Uterus (tissue), 4 donors: ENCODE data around the gene MLC1. TPM values are rescaled to one million over a fixed set of nuclear protein-coding genes. Genes with fewer than 3 reads are reported as not detected.

Source experiments
- DNase-seq, 2 donors: peaks; one replicate each; pipeline ENCODE4 v3.0.0-alpha.2; 2019 to 2020
- H3K27ac ChIP-seq, 2 donors: fragments of 200-600 bp; sonication (generic); 1 replicate in 1 of 2; 2 replicates in 1 of 2; pipeline ENCODE4 v1.5.1; 2016 to 2018
- H3K27me3 ChIP-seq, 2 donors: fragments of 200-600 bp; sonication (generic); one replicate each; pipeline ENCODE4 v1.5.1; 2018 to 2019; ENCODE audit warnings: control low read depth in 1 of 2
- H3K36me3 ChIP-seq, 2 donors: fragments of 200-600 bp; sonication (generic); one replicate each; pipeline ENCODE4 v1.5.1; 2019; ENCODE audit warnings: control low read depth in 1 of 2
- H3K4me1 ChIP-seq, 2 donors: fragments of 200-600 bp; sonication (generic); one replicate each; pipeline ENCODE4 v1.5.1; 2018 to 2019; ENCODE audit warnings: control low read depth in 1 of 2
- H3K4me3 ChIP-seq, 2 donors: fragments of 200-600 bp; sonication (generic); 1 replicate in 1 of 2; 2 replicates in 1 of 2; pipeline ENCODE4 v1.5.1; 2018 to 2019; ENCODE audit warnings: mild to moderate bottlenecking in 1 of 2
- H3K9me3 ChIP-seq, 2 donors: fragments of 200-600 bp; sonication (generic); one replicate each; pipeline ENCODE4 v1.5.1; 2019; ENCODE audit warnings: control low read depth in 1 of 2
- CTCF ChIP-seq, 4 experiments: fragments of 200-600 bp in 2 of 4; fragments of 450-650 bp in 2 of 4; sonication (generic) in 2 of 4; IDR thresholded peaks; one replicate each; pipeline ENCODE4 v1.5.1; 2016 to 2019; ENCODE audit warnings: antibody characterized with exemption in 4 of 4, mild to moderate bottlenecking in 2 of 4, moderate library complexity in 1 of 4
- POLR2A ChIP-seq, 2 donors: fragments of 450-650 bp; IDR thresholded peaks; one replicate each; pipeline ENCODE4 v1.6.1; 2016; ENCODE audit warnings: antibody characterized with exemption in 2 of 2, mild to moderate bottlenecking in 1 of 2, moderate library complexity in 1 of 2
- intact Hi-C: fragments of 100-400 bp; cut with DNase I; formaldehyde crosslinking; loops from one replicate; pipeline ENCODE4 v1.15.1; 2023; ENCODE audit warnings: low total_unique reads
- total RNA-seq, 4 donors: library from RNA; depleted of rRNA in 3 of 4; stranded (reverse); fragments of >200 nt in 3 of 4; gene quantifications; one replicate each; pipeline versions ENCODE4 v1.1.0 to v1.2.4, GENCODE V29; 2014 to 2023
- donor health status: DM: yes; HTN: yes; CAD: no.

The MLC1 gene
- total RNA-seq, 4 donors from 2014 or later: 0.29 to 1.9 (median 0.40) TPM; not detected in 1

- no peaks in the 10 kb centered on the region for H3K9me3 ChIP-seq
- no peaks in the 10 kb centered on the region for H3K27me3 ChIP-seq
- DNase-seq: no peak
- no peak overlapping the region for H3K4me3 ChIP-seq
- TF ChIP-seq CTCF (IDR thresholded peaks at IDR 0.05): no peak
- TF ChIP-seq POLR2A (IDR thresholded peaks at IDR 0.05): no peak
- H3K27ac ChIP-seq: no peak overlapping the region
- H3K4me1 ChIP-seq: no peaks in the 10 kb centered on the region
- H3K36me3 ChIP-seq: no peaks in the 10 kb centered on the region
- intact Hi-C loops: no loop called here
Observed at GRCh38 chr22:50104141-50104544, 18.9 kb upstream of the MLC1 start.

- intact Hi-C loops: no loop called here
- Histone ChIP-seq H3K36me3 (no peaks in the 10 kb centered on the region), H3K27ac (no peak overlapping the region), H3K9me3 (no peaks in the 10 kb centered on the region), H3K27me3 (no peaks in the 10 kb centered on the region), H3K4me1 (no peaks in the 10 kb centered on the region), H3K4me3 (no peak overlapping the region)
- TF ChIP-seq POLR2A (IDR thresholded peaks at IDR 0.05) (no peak), CTCF (IDR thresholded peaks at IDR 0.05) (no peak)
- no peak for DNase-seq
Observed at GRCh38 chr22:50102946-50103345, 17.7 kb upstream of the MLC1 start.

GRCh38 chr22:50101870-50102565 is 16.8 kb upstream of the MLC1 start:
- Histone ChIP-seq H3K27me3 (no peaks in the 10 kb centered on the region), H3K4me1 (no peaks in the 10 kb centered on the region), H3K9me3 (no peaks in the 10 kb centered on the region), H3K4me3 (no peak overlapping the region), H3K27ac (no peak overlapping the region), H3K36me3 (no peaks in the 10 kb centered on the region)
- intact Hi-C loops: no loop called here
- no peak for TF ChIP-seq CTCF (IDR thresholded peaks at IDR 0.05)
- TF ChIP-seq POLR2A (IDR thresholded peaks at IDR 0.05): no peak
- no peak for DNase-seq

GRCh38 chr22:50098052-50098451 is 12.8 kb upstream of the MLC1 start:
- Histone ChIP-seq H3K9me3 (no peaks in the 10 kb centered on the region), H3K4me3 (no peak overlapping the region), H3K27me3 (no peaks in the 10 kb centered on the region), H3K36me3 (no peaks in the 10 kb centered on the region), H3K27ac (no peak overlapping the region), H3K4me1 (no peaks in the 10 kb centered on the region)
- TF ChIP-seq POLR2A (IDR thresholded peaks at IDR 0.05) (no peak), CTCF (IDR thresholded peaks at IDR 0.05) (no peak)
- intact Hi-C loops: no loop called here
- DNase-seq: no peak

- H3K9me3 ChIP-seq: no peaks in the 10 kb centered on the region
- intact Hi-C loops: no loop called here
- H3K36me3 ChIP-seq: no peaks in the 10 kb centered on the region
- no peak for TF ChIP-seq CTCF (IDR thresholded peaks at IDR 0.05)
- no peak for TF ChIP-seq POLR2A (IDR thresholded peaks at IDR 0.05)
- no peaks in the 10 kb centered on the region for H3K4me1 ChIP-seq
- no peak overlapping the region for H3K27ac ChIP-seq
- no peak overlapping the region for H3K4me3 ChIP-seq
- H3K27me3 ChIP-seq: peaks cover 0 to 4% of the 10 kb centered on the region in 2 donors
- no peak for DNase-seq
Observed at GRCh38 chr22:50092342-50092741, 7.1 kb upstream of the MLC1 start.
